Ascending aorta (tissue), 2 donors: ENCODE measurements around the gene GRIK3. TPM values are rescaled to one million over a fixed set of nuclear protein-coding genes. Genes with fewer than 3 reads are reported as not detected.

Source experiments
- DNase-seq, 2 donors: peaks; one replicate each; pipeline ENCODE4 v3.0.0-alpha.2; 2019; ENCODE audit warnings: low spot score in 2 of 2
- H3K27ac ChIP-seq, 2 donors: fragments of 200-600 bp; sonication (generic); one replicate each; pipeline ENCODE4 v1.5.1; 2016 to 2017; ENCODE audit warnings: mild to moderate bottlenecking in 1 of 2
- H3K27me3 ChIP-seq: fragments of 200-600 bp; sonication (generic); one replicate; pipeline ENCODE4 v1.5.1; 2017
- H3K36me3 ChIP-seq, 2 donors: fragments of 200-600 bp; sonication (generic); one replicate each; pipeline ENCODE4 v1.5.1; 2016
- H3K4me1 ChIP-seq, 2 donors: fragments of 200-600 bp; sonication (generic); one replicate each; pipeline ENCODE4 v1.5.1; 2016 to 2017; ENCODE audit warnings: mild to moderate bottlenecking in 1 of 2
- H3K4me3 ChIP-seq, 2 donors: fragments of 200-600 bp; sonication (generic); one replicate each; pipeline ENCODE4 v1.5.1; 2016 to 2017; ENCODE audit warnings: mild to moderate bottlenecking in 1 of 2
- H3K9me3 ChIP-seq, 2 donors: fragments of 200-600 bp; sonication (generic); one replicate each; pipeline ENCODE4 v1.5.1; 2016
- intact Hi-C: fragments of 100-400 bp; cut with DNase I; formaldehyde crosslinking; loops from one replicate; pipeline ENCODE4 v1.15.1; 2023
- total RNA-seq: library from RNA; depleted of rRNA; stranded (reverse); fragments of >200 nt; gene quantifications from one replicate; pipeline ENCODE4 v1.1.0, GENCODE V29; 2016
- TF ChIP-seq, protein P1 (sequence below), 3 experiments: fragments of 200-600 bp in 2 of 3; fragments of 450-650 bp in 1 of 3; sonication (generic) in 2 of 3; IDR thresholded peaks; one replicate each; pipeline ENCODE4 v1.5.1; 2016 to 2019; ENCODE audit warnings: antibody characterized with exemption in 3 of 3, mild to moderate bottlenecking in 1 of 3, moderate library complexity in 1 of 3

The GRIK3 gene
- total RNA-seq, 1 donor from 2014 or later: under 0.01 TPM

DNA sequence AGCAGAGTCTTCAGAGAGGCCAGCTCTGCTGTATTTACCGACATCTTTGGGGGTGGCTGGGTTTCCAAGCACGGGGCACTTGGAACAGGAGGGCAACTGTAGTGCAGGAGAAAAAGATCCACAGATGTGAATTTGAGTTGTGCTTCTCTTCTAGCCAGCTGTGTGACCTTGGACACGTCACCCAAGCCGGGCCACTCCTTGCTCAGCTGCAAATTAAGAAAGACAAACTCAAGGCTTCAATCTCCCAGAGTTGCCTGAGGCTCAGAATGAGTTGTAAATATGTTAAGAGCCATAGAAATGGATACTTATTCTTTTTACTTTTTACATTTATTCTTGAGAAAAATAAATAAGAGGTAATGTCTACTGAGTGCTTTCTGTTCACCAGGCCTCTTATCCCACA lies 24.3 kb downstream of the GRIK3 start:
- intact Hi-C loops: no loop called here
- H3K9me3 ChIP-seq: no peaks in the 10 kb centered on the region
- no peak for DNase-seq
- H3K4me1 ChIP-seq: no peaks in the 10 kb centered on the region
- TF ChIP-seq, protein P1, sequence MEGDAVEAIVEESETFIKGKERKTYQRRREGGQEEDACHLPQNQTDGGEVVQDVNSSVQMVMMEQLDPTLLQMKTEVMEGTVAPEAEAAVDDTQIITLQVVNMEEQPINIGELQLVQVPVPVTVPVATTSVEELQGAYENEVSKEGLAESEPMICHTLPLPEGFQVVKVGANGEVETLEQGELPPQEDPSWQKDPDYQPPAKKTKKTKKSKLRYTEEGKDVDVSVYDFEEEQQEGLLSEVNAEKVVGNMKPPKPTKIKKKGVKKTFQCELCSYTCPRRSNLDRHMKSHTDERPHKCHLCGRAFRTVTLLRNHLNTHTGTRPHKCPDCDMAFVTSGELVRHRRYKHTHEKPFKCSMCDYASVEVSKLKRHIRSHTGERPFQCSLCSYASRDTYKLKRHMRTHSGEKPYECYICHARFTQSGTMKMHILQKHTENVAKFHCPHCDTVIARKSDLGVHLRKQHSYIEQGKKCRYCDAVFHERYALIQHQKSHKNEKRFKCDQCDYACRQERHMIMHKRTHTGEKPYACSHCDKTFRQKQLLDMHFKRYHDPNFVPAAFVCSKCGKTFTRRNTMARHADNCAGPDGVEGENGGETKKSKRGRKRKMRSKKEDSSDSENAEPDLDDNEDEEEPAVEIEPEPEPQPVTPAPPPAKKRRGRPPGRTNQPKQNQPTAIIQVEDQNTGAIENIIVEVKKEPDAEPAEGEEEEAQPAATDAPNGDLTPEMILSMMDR (IDR thresholded peaks at IDR 0.05): no peak
- no peaks in the 10 kb centered on the region for H3K27me3 ChIP-seq
- H3K36me3 ChIP-seq: no peaks in the 10 kb centered on the region
- no peak overlapping the region for H3K27ac ChIP-seq
- H3K4me3 ChIP-seq: no peak overlapping the region

DNA sequence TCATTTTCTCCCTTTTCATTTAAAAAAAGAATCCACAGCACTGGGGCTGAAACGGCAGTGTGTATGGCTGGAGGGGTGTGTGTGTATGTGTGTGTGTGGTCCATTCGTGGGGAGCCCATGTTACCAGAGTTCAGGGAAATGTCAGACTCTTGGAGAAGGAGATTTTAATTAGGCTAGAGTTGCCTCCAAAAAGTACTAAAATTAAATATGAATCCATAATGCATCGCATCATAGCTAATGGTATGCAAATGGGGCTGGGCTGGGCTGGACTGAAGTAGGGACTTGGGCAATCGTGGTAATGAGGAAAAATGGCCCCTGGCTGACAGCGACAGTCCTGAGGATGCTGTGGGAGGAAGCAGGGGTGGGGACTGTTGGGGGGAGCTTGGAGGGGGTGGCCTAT lies 24.8 kb downstream of the GRIK3 start:
- no peak overlapping the region for H3K4me3 ChIP-seq
- no peaks in the 10 kb centered on the region for H3K9me3 ChIP-seq
- H3K27me3 ChIP-seq: no peaks in the 10 kb centered on the region
- no peaks in the 10 kb centered on the region for H3K4me1 ChIP-seq
- DNase-seq: no peak
- no peaks in the 10 kb centered on the region for H3K36me3 ChIP-seq
- intact Hi-C loops: no loop called here
- H3K27ac ChIP-seq: no peak overlapping the region
- TF ChIP-seq, protein P1 (IDR thresholded peaks at IDR 0.05): no peak

DNA sequence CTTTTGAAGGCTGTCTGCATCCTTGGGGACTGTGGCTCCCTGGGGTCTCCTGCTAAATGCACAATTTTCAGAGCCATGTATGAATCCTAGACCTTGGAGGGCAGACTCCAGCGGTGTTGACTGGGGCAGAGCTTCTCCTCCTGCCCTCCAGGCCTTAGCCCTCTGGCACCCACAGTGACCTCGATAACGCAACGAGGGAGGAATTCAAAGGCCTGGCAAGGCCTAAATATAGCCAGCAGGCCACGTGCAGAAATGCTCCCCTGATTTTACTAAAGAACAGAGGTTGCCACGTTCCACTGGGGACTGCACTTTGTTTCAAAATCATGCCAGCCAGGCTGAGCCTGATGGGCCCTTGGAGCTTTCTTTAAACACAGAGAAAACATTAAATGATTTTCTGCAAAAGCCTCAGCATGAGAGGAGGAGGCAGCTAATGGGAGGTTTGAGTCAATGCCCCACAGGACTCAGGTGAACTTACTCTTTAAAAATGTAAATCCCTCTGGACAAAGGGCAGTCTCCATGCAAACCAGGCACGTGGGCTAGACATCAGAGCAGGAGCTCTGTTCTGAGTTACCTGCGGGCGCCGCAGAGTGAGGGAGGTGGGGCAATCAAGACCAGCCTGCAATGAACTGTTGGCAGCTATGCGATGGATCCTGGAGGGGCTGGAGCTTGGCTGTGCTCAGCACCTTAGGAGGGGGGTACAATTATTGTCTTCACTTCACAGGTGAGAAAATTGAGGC lies 28.0 kb downstream of the GRIK3 start:
- intact Hi-C loops: no loop called here
- no peak for DNase-seq
- no peak overlapping the region for H3K4me3 ChIP-seq

DNA sequence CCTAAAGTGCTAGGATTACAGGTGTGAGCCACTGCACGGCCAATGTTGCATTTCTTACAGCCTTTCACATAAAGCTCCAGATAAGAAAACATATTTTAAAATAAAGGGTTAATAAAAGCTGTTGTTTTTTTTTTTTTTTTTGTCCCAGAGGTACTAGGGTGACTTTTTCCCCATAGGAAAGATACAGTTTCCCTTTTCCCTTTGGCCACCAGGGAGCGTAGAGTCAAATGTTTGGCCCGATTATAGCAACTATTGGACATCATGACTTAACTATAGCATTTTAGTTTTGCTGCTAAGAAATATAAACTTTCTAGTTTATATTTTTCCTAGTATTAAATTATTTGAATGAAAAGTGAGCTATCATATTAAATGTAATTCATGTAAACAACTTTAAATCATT lies 31.4 kb downstream of the GRIK3 start:
- intact Hi-C loops: no loop called here
- H3K9me3 ChIP-seq: no peaks in the 10 kb centered on the region
- H3K4me1 ChIP-seq: no peaks in the 10 kb centered on the region
- TF ChIP-seq, protein P1 (IDR thresholded peaks at IDR 0.05): no peak
- no peaks in the 10 kb centered on the region for H3K27me3 ChIP-seq
- H3K4me3 ChIP-seq: no peak overlapping the region
- no peak overlapping the region for H3K27ac ChIP-seq
- no peaks in the 10 kb centered on the region for H3K36me3 ChIP-seq
- no peak for DNase-seq

More for the DNA sequence above, 28.0 kb downstream of the GRIK3 start:
- Histone ChIP-seq H3K36me3 (no peaks in the 10 kb centered on the region), H3K27ac (no peak overlapping the region), H3K9me3 (no peaks in the 10 kb centered on the region), H3K4me1 (no peaks in the 10 kb centered on the region), H3K27me3 (no peaks in the 10 kb centered on the region)
- TF ChIP-seq, protein P1 (IDR thresholded peaks at IDR 0.05): no peak

DNA sequence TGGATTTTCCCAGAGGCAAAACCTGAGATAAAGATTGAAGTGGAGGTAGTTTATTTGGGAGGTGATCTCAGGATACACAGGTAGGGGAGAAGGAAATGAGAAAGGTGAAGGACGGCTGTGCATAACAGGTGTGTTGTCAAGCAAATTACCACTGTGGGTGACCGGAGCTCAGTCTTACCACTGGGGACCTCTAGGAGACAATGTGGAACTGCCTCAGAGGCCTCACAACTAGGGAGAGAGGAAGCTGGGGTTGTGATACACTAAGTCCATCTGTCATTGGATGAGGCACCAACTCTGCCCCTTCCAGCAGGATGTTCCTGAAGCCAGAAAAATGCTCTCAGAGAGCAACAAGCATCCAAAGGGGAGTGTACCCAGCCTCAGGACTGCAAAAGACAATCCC lies 32.6 kb downstream of the GRIK3 start:
- TF ChIP-seq, protein P1 (IDR thresholded peaks at IDR 0.05): no peak
- Histone ChIP-seq H3K27ac (no peak overlapping the region), H3K9me3 (no peaks in the 10 kb centered on the region), H3K27me3 (no peaks in the 10 kb centered on the region), H3K36me3 (no peaks in the 10 kb centered on the region), H3K4me3 (no peak overlapping the region), H3K4me1 (no peaks in the 10 kb centered on the region)
- DNase-seq: no peak
- intact Hi-C loops: no loop called here
